Measurements from ENCODE around the gene SEMA5A.

SEMA5A gene

DNA sequence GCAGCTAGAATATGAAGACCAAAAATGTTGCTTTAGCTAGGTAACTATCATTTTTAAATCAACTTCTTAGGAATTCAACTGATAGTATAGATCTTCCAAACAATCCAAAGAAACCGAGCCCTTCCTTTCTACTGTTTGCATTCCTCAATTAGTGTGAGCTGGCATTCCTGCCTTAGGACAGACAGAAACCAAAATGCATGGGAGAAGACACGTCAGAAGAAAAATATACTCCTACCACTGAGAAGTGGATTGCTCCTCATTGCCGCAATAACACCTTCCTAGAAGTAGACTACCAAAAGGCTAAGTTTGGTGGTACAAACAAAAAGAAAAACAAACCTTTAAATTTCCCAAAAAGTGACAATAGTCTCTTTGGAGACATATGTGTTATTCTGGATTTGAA, 440.0 kb downstream of the SEMA5A start:
- no peak for DNase-seq (ENCODE audit: low read depth)

GRCh38 chr5:9104571-9105339, 441.1 kb downstream of the SEMA5A start:
- DNase-seq (ENCODE audit: low read depth) = no peak

GRCh38 chr5:9103290-9103689, 442.6 kb downstream of the SEMA5A start:
- no peak for DNase-seq (ENCODE audit: low read depth)

GRCh38 chr5:9099689-9100088, 446.2 kb downstream of the SEMA5A start:
- DNase-seq (ENCODE audit: low read depth) = no peak

DNA sequence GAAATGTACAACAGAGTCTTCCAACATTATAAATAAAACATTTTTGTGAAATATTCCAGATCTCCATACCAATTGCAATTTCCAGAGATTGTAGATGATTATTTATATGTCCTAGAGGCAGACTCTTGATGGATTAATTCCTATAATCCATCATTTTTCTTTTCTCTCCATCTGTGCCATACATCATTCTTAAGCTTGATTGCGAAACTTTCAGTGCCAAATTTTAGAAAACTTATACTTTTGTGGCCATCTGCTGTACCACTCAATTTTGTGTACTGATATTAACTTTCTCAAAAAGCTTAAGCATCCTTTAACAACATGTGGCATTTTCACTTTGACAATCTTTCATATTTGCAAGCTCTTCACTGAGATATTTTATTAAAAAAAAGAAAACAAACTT, 446.9 kb downstream of the SEMA5A start:
- DNase-seq (ENCODE audit: low read depth) = no peak

GRCh38 chr5:9094582-9094981, 451.3 kb downstream of the SEMA5A start:
- DNase-seq (ENCODE audit: low read depth) = no peak

DNA sequence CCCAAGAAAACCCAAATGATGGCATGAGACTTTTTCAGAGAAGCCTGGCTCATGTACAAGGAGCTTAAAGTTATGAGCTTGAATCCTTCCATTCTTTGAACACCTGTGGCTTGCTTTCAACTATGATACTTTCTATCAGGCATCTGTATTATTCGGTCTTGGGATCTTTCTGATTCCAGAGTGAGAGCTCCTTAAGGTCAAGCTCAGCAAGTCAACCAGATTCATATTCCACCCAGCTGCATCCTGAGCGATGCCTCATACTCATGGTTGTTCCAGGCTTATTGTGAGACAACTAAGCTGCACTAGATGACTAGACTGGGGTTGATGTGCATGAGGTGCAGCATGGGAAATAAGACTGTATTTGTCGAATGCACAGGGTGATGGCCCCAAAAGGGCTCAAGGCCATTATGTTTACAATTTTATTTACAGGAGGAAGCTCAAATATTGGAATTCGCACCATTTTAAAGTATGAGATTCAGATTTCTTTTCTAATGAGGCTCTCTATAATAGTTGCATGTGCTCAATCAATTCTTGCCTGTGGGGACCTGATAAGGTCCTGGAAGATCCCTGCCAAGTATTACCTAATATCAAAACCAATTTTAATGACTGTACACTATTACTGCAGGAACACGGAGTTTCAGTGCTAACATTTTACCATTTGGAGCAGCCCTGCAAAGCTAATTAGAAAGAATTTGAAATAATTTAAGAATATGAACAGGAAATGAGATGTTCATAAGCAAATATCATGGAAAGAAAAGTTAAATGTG, 453.8 kb downstream of the SEMA5A start:
- DNase-seq (ENCODE audit: low read depth) = no peak

DNA sequence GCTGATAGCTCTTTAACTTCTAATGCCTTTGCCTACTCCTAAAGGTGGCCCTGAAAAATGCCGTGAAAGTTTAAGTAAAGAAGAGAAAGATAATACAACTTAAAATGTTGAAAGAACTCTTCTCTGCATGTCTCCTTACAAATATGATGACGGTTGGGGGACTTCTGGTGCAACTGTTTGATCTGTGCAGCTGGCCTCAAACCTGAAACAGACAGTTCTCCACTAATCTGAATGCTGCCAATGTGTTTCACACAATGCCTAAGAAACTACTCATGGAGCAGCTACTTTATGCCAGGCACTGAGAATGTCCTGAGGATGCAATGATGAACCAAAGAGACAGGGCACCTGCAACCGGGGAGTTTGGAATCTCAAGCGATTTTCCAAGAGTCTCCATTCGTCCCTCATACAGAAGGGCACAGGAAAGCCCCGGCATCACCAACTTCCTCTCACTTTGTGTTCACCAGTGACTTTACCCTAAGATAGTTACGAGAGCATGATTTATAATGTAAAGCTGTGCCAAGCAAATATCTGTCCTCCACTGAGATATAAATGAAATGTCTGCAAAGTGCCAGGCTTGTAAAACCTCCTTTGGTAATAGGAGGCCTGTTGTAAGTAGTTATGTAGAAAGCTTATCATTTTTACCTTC, 455.4 kb downstream of the SEMA5A start:
- no peak for DNase-seq (ENCODE audit: low read depth)

DNA sequence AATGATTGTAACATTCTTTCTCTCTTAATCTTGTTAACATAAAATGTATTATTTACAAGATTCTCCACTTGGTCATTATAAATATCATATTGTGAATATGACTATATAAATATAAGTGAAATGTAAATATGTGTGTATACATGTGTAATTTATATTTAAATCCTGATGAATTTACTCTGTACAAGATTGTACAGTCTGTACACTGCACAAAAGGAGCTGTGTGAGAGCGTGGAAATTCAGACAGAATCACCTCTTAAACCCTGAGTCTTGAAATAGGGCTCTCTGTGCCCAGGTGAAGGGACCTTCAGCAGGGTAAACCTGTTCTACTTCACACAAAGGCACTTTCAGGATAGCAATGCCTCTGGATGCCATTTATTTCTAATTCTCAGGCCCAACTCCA, 456.0 kb downstream of the SEMA5A start:
- no peak for DNase-seq (ENCODE audit: low read depth)

DNA sequence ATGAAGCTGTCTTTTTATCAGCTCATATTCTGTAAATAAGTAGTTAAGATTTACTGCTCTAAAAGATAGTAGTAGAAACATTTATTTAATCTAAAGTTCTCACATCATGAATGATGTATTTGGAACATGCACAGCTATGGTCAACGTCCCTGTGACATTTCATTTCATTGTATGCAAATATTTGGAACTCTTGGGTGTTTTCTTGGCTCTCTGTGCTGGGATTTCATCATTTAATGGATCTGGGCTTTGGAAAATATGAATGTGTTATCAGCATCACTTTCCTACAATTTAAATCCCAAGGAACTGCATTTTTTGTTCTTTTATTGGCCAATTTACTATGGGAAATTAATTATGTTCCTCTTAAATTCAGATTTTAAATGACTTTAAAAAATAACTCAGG, 462.9 kb downstream of the SEMA5A start:
- DNase-seq (ENCODE audit: low read depth) = no peak

DNA sequence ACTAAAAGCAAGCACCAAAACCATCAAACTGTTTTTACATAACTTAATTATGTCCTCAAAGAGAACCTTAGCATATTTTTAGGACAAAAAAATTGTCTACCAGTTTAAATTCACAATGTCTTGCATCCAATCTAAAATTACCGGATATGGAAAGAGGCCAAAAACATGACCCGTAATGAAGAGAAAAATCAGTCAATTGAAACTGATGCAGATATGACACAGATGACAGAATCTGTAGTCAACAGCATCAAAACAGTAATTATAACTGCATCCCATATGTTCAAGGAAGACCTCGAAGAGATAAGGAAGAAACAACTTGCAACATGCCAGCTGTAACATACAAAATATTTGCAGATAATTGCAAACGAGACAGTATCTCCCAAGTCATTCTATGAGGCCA, 473.2 kb downstream of the SEMA5A start:
- no peak for DNase-seq (ENCODE audit: low read depth)

DNA sequence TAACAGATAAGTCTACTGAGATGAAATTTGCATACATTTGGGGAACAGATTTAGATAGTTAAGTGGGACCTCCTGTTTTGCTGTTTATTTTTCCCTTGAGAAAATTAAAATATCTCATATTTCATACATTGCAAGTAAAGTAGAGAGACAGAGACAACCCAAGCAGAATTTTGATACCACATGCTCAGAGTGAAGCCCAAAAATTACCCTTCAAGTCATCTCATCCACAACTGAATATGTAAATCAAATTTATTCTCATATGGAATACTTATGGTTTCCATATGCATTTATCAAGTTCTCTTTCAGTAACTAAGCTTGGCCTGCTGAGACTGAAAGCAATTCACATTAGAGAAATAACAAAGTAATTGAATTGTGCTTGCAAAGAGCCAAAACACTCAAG, 474.4 kb downstream of the SEMA5A start:
- DNase-seq (ENCODE audit: low read depth) = no peak

DNA sequence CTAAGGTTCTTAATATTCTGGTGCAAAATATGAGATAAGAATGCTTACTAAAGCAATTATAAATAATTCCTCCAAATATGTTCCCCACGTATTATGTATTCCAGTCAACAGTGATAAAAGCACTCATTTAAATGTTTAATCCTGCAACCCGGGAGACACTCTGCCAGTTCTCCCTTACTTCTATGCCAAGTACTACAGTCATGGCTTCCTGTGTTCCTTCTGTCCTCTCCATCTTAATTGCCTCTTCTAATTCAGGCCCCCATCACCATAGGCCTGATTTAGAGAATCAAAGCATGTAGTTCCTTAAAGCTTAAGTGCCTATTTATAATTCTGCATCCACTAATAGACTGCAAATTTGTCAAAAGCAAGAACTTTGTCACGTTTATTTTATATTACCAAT, 474.8 kb downstream of the SEMA5A start:
- DNase-seq (ENCODE audit: low read depth) = no peak

DNA sequence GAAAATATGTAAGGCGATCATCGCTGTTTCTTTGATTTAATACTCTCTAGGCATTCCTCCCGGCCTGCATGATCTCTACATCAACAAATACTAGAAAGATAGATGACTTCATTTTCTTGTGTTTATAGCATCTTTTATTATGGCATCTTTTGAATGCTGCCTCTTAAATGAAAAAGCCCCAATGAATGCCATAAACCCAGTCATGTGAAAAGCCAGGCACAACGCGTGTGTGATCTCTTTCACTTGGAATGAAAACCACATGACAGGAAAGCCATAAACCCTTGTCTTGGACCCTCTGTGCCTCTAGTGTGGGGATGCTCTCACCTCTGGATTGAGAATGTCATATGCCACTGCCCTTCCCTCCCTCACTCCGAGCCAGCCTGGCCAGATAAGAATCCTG, 476.2 kb downstream of the SEMA5A start:
- DNase-seq (ENCODE audit: low read depth) = no peak

DNA sequence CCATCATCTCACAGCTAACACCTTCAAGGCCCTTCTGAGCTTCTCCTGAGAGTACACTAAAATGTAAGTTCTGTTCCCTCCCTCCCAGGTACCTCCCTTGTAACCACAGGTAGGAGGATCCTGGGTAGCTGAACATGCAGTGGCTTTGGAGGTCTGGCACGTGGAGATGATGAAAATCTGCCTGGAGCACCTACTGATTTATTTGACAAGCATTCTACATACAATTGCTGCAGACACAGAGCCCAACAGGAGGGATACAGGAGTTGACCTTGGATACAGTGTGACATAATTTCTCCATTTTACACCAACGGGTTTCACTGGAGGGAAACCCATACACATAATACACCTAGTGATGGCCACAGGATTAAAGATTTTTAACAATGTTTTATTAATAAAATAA, 478.7 kb downstream of the SEMA5A start:
- no peak for DNase-seq (ENCODE audit: low read depth)

DNA sequence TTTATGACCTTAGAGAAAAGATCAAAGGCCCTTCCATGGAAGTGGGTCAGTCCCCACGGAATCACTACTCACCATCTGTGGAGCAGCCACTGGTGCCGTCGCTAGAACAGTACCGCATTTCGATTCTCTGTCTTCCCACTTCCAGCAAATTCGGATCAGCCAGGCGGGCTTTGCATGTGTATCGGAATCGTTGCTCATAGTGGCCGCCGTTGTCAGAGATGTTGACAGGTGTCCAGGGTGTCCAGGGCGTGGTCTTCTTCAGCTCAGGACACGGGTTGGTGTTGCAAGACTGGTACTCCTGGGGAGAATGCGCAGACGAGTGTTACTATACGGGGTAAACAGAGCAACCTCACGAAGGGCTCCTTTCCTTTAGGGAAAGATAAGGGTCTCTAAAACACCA, 479.5 kb downstream of the SEMA5A start:
- DNase-seq (ENCODE audit: low read depth) = no peak

DNA sequence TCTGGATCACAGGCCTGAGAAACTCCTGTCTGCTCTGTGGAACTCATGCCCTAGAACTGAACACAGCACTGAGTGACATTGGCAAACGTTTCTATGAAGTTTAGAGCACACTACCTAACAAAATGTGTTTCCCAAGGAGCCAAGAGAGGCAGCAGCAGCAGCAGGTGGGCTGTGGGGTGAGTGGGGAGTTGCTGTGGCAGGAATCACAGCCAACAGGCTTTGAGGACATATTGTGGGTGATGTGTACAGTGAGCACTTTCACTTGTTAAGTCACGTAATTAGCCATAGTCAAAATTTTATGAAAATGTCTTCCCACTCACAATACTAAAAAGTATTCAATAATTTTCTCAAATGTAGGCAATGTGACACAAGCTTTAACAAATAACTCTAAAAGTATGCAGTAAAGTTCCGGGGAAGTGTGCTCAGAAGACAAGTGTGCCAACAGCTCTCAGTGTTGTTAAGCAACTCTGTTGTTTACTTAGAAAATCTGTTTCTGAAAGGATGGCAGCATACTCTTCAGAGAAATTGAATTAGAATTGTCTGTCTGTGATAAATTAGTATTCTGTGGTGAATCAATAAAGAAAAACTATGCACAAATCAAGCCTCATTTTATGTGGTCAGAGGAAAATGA, 482.1 kb downstream of the SEMA5A start:
- no peak for DNase-seq (ENCODE audit: low read depth)

- no peak for DNase-seq (ENCODE audit: low read depth)
These were observed 483.0 kb downstream of the SEMA5A start for GRCh38 chr5:9062873-9063272.

GRCh38 chr5:9059920-9060691, 485.8 kb downstream of the SEMA5A start:
- DNase-seq (ENCODE audit: low read depth) = peak; percentile 99

DNA sequence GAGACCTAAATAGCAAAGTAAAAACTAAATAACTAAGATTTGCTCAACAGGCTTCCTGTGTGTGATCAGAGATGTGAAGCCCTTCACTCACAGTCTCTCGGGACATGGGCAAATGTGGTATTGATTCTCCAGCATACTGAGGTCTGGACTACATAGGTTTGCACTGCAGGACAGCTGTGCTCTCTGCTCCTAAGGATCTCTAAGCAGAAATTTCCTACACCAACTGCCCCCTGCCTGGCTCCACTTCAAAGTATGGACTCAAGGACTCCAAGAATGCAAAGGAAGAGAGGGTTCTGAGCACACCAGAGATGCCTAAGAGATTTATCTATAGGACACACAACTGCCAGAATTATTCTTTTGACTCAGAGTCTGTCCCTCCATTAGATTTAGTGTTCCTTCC, 487.2 kb downstream of the SEMA5A start:
- no peak for DNase-seq (ENCODE audit: low read depth)

GRCh38 chr5:9058161-9058560, 487.7 kb downstream of the SEMA5A start:
- no peak for DNase-seq (ENCODE audit: low read depth)

DNA sequence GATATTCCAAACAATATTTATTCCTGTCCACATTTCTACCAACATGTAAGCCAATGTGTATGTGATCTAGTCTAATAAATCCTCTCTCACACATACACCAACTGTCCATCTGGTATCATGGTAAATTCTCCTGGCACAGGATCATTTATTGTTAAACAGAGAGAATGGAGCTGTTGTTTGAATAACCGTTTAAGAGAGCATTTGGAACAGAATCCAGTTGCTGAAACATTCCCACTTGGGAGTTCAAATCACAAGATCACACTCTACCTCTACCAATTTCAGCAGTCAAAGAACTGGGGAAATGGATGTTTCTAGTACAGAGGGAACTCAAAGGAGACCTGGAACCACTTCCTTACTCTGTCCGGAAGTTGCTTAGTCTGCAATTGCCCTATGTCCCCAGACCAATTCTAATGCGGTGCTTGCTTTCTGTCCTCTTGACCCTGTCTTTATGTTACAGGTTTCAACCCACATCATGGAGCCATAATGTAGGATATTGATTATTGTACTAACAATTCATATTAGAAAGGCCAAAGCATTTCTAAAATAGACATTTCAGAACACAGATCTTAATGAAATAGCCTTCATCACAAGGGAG, 488.4 kb downstream of the SEMA5A start:
- no peak for DNase-seq (ENCODE audit: low read depth)

Measured in HS-5 (cell line).